CD4-positive, alpha-beta T cell treated with Interleukin-10 for 1 hour (primary cell): ENCODE data around the gene CD164.
A peak's percentile ranks its signal among the peaks of the same experiment; 100 is the strongest.
"Not testable (repeated sequence)": the region's sequence is repeated elsewhere in the genome, so short reads cannot be mapped to it uniquely, and the experiment has no call there.

Experiments
- DNase-seq: peaks from one replicate; pipeline ENCODE4 v3.0.0-alpha.2; 2020

The CD164 gene

DNA sequence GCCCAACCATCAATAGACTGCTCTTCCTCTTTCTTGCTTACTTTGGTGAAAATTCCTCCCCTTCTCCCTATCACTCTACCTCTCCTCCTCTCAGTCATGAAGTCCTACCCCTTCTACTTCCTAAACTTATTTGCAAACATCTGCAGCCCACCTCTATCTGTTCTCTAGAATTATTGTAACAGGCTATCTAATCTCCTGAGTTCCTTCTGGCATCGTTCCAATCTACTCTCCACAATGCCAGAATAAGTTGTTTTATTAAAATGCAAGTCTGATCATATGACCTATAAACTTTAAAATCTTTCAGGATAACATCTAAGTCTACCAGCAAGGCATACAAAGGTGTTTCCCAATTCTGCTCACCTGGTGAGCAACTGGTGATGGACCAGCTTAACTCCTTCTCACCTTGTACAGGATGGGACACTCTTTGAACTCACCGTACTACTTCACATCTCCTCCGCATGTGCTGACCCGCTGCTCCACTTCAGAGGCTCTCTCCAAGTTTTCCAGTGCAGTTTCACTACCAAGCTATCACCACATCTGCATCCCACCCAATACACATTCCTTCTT lies 7.9 kb downstream of the CD164 start:
- DNase-seq: no peak

DNA sequence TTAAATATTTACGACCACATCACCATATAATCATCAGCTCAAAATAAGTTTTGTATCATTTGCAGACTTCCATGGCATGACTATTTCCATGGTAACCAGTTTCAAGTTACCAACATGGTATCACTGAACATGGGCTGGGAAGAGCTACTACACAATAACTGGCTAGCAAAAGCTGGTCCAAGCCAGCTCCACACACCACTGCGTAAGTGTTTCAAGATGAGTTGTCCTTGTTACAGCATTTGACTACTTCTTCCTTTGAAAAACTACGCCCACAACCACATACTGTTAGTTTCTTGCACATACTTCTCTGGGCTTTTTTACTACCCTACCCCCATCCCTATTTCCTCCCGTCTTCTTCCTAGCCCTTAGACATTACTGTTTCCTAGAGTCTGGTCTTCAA lies 8.5 kb downstream of the CD164 start:
- peak; percentile 22 for DNase-seq

DNA sequence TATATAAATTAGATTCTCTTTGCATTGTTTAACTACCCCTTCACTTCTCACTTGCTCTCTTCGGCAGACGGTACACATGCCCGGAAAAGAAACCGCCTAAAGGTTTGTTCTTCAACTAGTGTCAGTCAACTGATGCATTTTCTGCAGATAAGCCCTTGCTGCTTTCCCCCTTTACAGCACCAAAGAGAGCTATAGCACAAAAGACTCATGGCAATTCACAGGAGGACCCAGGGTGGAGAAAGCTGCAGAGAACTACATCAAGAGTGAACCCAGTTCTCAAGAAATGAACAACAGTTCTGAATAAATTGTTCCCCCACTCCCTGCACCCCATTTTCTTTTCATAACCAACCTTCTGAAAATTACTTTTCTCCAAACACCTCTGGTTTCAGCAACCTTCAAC lies 8.9 kb downstream of the CD164 start:
- DNase-seq: no peak

DNA sequence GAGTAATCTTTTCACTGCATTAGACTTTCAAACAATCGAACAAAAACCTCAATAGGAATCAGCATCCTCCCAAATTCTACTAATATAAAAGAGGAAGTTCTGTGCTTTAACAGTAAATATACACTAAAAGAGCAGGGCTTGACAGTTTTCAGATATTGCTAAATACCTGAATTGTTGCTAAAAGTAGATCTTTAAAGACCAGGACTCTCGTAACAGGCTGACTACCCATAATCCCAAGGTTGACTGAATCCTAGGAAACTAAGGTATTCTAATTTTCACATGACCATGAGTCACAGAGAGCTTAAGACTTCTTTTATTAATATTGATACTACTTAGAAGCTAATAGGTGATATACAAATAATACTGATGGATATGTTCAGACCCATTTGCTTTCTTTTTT lies 10.1 kb downstream of the CD164 start:
- no peak for DNase-seq

DNA sequence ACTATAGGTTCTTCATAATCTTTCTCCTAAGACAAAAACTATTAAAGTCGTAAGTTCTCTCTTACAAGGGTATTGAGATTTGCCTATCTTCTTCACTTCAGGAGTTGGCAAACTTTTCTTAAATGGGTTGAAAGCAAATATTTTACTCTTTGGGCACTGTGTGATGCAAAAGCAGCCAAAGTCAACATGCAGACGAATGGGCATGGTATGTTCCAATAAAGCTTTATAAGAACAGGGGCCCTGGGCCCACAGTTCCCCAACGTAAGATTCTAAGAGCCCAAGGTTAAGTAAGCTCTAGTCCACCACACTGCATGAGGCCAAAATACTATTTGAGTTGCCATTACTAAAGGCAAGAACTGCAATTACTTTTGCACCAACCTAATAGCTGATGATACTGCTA lies 11.5 kb downstream of the CD164 start:
- no peak for DNase-seq

DNA sequence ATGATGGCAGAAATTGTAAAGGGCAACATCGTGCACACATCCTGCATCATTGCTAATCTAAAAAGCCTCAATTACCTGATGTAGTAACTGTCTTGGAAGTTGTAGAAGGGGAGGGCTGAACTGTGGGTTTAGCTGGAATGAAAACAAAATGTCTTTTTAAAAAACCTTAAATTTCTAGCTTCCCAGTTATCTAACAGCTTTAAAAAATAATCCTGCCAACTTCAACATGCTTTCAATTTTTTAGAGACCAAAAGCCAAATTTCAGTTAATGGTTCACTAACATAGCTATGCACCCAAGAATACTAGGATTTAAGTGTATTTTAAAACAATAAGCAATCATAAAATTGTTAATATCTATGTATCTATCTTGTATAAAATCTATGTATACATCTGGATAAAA lies 11.9 kb downstream of the CD164 start:
- DNase-seq: no peak

DNA sequence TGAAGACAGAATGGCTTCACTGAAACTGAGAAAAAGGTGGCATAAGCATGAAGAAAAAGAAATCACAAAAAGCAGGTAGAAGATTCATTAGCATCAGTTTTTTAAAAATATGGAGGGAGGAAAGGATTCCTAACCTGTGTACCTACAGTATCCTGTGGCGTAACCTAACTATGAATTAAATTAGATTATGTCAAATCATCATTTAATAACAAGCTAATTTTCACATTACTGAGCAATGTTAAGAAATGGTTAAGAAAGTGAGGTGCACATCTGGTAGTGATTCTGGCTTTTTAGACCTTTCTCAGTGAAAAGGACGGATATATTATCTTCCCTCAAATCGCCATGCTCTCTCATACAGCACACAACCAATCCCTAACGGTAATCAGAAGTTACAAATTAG lies 12.5 kb downstream of the CD164 start:
- DNase-seq: no peak

DNA sequence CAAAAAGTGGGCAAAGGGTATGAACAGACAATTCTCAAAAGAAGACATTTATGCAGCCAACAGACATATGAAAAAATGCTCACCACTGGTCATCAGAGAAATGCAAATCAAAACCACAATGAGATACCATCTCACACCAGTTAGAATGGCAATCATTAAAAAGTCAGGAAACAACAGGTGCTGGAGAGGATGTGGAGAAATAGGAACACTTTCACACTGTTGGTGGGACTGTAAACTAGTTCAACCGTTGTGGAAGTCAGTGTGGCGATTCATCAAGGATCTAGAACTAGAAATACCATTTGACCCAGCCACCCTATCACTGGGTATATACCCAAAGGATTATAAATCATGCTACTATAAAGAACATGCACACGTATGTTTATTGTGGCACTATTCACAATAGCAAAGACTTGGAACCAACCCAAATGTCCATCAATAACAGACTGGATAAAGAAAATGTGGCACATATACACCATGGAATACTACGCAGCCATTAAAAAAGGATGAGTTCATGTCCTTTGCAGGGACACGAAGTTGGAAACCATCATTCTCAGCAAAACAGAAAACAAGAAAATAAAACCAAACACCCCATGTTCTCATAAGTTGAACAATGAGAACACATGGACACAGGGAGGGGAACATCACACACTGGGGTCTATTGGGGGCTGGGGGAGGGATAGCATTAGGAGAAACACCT lies 17.7 kb downstream of the CD164 start:
- DNase-seq: not testable (repeated sequence)

DNA sequence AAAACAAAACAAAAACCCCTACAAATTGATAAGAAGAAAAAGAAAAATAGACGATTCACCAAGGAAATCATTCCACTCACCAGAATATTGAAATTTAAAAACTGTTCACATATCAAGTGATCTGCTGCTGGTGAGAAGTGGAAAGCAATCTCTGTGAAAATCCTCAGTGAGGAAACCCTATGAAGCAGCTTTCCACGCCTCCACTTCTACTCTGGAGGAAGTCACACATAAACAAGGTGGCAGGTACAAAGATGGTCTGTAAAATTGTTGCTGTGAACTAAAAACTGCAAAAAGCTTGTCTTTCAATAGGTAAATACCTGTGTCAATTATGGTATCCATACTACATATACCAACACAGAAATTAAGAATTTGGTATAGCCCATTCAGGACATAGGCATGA lies 18.5 kb downstream of the CD164 start:
- no peak for DNase-seq

DNA sequence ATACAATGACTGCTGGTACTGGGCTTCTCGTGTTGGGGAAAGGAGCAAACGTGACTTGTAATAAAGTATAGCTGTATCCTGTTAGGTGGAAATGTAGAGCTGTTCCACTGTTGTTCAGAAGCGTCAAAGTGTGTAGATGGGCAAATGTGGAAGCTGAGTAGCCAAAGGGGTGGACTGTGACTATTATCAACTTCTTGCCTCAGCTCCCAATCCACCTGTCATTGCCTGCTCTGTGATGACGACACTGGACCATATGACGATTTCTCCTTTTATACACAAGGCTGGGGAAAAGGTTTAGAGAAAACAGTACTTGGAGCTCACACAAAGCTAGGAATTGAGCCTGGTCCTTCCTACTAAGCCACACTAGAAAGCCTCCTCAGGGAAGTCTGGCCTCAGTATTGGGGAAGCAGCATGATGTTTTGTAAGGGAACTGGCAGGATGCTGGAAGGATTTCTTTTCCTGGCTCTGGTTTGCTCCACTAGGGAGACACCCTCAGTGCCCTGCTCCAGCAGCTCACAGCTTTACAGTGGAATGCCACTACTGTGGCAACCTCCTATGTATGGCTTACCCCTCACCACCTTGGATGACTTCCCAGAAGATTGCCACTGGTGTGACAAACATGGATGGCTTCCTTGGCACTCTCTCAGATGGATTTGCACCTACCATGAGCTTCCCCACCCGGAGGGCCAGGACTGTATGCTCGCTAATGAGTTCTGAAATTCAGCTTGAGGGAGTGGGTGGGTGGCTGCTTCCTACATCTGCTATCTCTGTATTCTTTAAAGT lies 20.0 kb downstream of the CD164 start:
- DNase-seq: no peak

DNA sequence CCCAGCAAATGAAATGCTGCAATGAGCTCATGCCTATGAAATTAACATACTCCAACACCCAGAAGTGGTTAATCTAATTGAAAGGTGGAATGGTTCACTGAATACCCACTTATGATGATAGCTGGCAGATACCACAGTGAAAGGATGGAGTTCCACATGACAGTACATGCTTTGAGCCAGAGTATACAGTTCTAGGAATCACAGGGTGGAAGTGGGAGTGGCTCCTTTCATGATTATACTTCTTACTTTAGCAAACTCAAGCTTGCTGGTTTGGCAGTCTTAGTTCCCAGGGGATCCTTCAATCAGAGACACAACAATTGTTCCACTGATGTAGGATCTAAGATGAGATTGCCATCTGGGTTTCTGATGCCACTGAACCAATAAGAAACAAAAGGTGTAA lies 21.5 kb downstream of the CD164 start:
- no peak for DNase-seq

DNA sequence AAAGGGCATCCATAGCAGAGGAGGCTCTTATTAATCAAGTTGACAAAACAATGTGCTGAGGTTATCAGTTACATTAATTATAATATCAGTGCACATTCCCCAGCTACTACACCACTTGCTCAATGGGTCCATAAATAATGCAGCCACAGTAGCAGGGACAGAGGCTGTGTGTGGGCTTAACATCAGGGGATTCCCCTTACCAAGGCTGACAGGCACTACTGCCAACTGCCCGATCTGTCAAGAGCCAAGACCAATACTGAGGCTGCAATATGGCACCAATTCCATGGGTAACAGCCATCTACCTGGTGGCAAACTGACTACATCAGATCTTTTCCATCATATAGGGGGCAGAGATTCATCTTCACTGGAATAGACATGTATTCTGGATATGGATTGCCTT lies 22.0 kb downstream of the CD164 start:
- no peak for DNase-seq

DNA sequence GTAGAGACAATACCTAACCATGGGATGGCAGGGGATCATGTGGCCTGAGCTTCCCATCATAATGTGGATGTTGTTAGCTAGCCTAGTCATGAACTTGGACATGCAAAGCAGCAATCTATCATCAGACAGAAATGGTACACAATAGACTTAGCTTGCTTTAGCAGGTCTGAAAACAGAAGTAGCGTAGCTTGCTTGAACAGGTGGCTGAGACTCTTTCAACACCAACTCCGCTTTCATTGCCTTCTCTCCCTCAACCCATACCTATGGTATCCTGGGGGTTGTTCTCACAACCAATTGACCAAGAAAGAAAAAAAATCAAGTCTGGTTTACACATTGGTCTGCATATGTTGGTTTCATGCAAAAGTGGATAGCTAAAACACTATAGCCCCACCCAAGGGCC lies 23.0 kb downstream of the CD164 start:
- no peak for DNase-seq

DNA sequence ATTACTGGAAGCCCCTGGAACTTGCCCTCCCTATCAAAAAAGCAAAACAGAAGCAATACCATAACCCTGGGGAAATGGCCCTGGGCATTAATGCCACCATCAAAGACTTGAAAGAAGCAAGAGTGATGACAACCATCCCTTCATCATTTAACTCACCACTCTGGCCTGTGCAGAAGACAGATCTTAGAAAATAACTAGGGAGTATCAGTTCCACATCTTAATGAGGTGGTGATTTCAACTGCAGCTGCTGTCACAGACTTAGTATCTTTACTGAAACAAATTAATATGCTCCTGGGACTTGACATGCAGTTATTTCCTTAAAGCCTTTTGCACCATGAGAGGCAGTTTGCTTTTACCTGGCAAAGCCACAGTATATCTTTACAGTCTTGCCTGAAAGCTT lies 24.1 kb downstream of the CD164 start:
- no peak for DNase-seq

DNA sequence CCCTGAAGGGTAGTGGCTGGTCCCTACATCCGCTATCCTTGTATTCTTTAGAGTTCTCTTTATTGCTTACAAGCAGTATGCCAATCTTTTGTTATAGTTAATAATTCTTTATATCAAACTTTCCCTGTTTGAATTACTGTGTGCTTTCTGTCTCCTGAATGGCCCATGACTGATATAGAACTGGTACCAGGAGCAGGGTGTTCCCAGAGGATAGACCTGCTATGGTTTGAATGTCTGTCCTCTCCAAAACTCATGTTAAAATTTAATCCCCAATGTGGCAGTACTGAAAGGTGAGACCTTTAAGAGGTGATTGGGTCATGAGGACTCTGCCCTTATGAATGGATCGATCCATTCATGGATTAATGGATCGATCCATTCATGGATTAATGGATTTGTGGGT lies 26.0 kb downstream of the CD164 start:
- DNase-seq: no peak

DNA sequence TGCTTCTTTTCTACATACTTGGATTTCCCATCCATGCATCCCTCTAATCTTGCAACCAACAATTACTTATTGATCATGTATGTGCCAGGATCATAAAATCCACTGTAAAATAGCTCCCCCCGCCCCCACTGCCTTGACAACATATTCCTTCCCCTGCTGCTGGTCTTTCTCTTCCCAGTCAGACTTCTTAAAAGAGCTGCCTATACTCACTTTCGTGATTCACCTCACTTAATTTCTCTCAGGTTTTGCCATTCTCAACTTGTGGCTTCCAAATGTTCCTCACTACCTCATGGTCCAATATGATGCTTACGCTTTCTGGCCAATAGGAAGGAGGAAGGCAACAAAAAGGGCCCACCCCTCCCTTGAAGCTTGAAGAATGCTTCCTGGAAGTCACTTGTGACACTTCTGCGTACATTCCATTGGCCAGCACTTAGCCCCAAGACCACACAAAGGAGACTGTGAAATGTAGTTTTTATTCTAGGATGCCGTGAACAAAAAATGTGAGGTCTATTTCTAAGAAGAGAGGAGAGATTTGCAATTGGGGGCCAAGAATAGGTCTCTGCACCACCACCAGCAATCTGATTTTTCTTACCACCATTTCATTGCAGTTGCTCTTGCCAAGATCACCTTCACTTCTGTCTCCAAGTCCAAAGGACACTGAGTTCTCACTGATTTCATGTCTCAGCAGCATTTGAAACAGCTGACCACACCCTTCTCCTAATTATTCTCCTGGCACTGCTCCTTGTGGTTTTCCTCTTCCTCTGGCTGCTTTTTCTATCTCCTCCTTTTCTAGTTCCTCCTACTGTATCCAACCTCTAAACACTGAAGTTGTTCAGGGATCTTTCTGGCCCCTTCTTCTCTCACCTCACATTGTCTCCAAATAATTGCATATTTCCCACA lies 30.8 kb downstream of the CD164 start:
- DNase-seq: no peak

DNA sequence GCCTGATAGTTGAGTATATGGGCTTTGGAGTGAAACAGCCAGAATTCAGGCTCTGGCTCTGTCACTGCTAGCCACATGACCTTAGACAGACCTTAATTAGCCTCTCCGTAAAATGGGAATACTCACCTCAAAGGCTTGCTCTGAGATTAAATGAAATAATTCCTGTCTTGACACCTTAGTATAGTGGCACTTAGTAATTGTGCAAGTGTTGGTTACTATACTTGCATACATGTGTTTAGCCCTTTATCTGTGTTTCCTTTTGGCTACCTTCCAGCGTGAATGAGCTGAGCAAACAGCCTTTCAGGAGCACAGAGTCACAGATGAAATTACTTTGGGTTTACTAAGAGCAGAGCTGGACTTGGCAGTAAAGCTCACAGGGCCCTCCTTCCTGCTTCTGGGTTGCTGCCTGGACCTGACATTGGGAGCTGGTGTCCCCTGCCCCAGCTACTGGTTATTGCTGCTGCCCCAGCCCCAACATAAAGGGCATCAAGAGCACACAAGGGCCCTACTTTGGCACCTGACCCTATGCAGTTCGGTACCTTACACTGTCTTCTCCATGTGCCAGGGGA lies 32.8 kb downstream of the CD164 start:
- DNase-seq: no peak

DNA sequence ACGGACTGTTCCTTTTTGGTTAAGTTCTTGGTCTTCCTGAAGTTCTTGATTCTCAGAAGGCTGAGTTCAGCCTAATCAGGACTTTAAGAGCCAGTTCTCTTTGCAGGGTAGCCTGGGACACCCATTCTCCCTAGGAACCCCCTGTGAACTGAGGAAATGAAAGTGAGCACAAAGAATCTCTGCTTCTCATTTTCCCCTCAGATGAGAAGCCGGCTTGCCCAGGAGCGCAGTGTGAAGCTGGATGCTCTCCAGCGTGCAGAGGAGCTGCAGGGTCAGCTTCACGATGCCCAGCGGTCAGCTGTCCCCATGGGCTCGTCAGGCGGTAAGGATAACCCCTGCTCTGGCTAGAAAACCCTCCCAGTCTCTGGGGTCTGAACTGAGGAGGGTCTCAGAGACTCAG lies 34.0 kb downstream of the CD164 start:
- DNase-seq: no peak

DNA sequence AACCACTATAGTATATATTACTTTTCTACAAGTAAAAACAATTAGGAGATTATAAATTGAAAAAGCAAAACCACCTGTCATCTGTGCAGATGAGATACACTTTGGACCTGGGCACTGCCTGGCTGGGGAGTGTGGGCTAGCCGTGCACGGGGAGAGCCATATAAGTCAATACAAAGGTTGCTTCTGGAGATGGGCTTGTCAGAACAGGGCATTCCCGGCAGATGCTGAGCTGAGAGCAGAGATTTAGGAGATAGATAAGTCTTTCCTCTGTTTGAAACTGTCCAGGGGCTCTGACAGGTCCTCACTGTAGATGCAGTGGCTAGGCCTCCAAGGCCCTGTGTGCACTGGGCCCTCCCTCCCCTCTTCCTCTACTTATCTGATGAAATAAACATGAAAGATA lies 34.5 kb downstream of the CD164 start:
- no peak for DNase-seq

DNA sequence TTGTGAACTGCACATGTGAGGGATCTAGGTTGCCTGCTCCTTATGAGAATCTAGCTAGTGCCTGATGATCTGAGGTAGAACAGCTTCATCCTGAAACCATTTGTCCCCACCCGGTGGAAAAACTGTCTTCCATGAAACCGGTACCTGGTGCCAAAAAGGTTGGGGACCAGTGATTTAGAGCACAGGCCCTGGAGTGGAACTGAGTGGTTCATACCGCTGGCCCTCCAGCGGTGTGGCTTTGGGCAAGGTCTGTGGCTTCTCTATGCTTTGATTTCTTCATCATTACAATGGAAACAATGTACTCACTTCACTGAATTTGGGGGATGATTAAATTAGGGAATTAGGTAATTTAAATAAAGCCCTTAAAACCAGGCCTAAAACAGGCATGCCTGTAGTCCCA lies 36.3 kb downstream of the CD164 start:
- no peak for DNase-seq

DNA sequence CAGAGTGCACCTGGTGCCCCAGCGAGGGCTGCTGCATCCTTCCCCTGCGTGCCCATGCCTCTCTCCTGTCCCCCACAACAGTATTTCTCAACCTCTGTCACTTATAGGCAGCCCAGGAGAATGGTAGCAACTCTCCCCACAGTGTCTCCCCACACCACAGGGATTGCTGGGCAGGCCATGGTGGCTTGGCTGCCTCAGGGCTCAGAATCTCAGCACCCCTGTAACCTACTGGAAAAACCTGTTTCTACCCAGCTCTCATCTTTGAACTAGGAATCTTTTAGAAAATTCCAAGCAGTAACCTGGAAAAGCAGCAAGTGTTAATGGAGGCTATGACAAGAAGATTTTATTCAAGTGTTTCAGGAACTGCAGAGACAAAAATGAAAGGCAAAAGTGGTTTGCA lies 38.0 kb downstream of the CD164 start:
- no peak for DNase-seq

DNA sequence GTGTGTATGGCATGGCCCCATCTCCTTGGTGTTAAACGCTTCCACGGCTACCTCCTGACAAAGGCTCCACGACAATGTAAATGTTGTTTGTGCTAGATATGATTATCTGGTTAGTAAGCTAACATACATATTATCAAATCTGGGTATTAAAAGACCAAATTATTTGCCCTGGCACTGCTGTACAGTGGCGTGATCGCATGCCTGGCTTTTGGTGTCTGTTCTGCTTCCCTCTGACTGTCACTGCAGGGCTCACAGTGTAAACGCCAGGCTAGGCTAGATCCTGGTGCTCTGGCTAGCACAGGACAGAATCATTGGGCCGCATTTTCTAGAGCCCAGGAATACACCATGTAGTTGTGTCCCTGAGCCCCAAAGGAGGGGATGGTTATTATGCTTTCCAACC lies 38.7 kb downstream of the CD164 start:
- no peak for DNase-seq

DNA sequence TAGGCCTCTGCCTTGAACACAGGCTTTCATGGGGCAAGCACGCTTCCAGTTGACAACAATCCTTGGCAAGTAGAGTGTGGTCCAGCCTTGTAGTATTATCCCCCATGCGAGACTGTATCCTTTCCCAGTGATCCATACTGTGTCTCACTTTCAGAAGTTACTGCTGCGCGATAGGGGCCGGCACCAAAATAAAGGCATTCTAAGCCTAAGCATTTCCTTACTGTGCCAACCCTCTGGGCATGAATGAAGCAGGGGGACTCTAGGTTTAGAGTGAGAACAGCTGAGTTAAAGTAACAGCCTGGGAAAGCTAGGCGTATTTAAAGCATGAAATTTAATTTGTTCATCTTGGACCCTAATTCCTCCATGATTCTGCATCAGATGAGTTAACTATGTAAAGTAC lies 39.4 kb downstream of the CD164 start:
- DNase-seq: no peak
